ENCODE measurements around the gene SH3TC2.

GRCh38 chr5:148973455-148973854, 89.4 kb downstream of the SH3TC2 start:
- TF ChIP-seq POLR2A (IDR thresholded peaks at IDR 0.05), result no peak
- no peak for TF ChIP-seq CTCF (IDR thresholded peaks at IDR 0.05)
